Measurements from ENCODE around the gene ABHD2. TPM values are rescaled to one million over a fixed set of nuclear protein-coding genes. Genes with fewer than 3 reads are reported as not detected.

The ABHD2 gene
- total RNA-seq, 2 experiments from 2014 or later, result 36.0 to 39.2 TPM

DNA sequence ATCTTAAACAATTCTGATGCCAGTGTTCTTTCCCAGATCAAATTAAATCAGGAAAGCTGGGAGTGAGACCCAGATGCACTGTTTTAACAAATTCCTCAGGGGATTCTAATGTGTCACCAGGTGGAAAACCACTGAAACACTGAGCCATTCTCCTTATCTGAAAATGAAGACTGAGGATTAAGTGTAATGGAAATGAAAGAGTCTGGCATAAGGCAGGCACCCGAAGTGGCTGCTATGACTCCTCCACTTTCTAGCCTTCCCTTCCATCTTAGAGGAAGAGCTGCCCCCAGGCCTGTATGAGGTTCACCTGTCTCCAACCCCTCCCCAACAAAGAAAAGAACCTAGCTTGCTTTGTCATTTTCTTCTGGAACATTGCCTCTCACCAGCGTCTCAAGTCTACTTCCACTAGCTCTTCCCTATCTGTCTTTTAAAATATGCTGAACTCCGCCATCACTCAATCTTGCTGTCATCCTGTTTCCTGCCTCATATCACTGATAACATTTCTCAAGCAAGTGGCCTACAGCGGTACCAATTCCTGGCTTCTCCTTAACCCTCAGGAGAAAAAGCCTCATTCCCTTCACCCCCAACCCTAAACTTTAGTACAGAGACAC is 13.7 kb upstream of the ABHD2 start:
- Histone ChIP-seq H3K36me3 (ENCODE audit: insufficient read depth, low read length) (no peaks in the 10 kb centered on the region), H3K27ac (ENCODE audit: low read depth in 1 of 2, low read length in 2 of 2) (no peak overlapping the region), H3K4me1 (ENCODE audit: insufficient read depth, low read length) (no peaks in the 10 kb centered on the region), H3K4me3 (ENCODE audit: low read length) (no peak overlapping the region), H3K9me3 (ENCODE audit: control insufficient read depth in 1 of 2, insufficient read depth in 1 of 2, low read length in 2 of 2) (no peaks in the 10 kb centered on the region), H3K27me3 (ENCODE audit: control insufficient read depth in 1 of 2, insufficient read depth in 2 of 2, low read length in 2 of 2) (no peaks in the 10 kb centered on the region)
- Mint-ChIP-seq H3K9me3 (no peaks in the 10 kb centered on the region), H3K4me1 (ENCODE audit: low read depth) (no peaks in the 10 kb centered on the region), H3K36me3 (ENCODE audit: low read depth) (no peaks in the 10 kb centered on the region), H3K27me3 (no peaks in the 10 kb centered on the region), H3K27ac (no peak overlapping the region), H3K4me3 (no peak overlapping the region)
- intact Hi-C loops (cut with DNase I, micrococcal nuclease), result no loop called here
- POLR2A ChIA-PET, result no interaction called here
- no peak for ATAC-seq (ENCODE audit: poor library complexity)
- no peak for DNase-seq
- CTCF ChIA-PET, result interaction anchor here (0.7 kb wide), 1 partner anchor 17 kb away, joined by 3 read pairs; no protein-coding TSS in a partner anchor
- TF ChIP-seq, protein P1, sequence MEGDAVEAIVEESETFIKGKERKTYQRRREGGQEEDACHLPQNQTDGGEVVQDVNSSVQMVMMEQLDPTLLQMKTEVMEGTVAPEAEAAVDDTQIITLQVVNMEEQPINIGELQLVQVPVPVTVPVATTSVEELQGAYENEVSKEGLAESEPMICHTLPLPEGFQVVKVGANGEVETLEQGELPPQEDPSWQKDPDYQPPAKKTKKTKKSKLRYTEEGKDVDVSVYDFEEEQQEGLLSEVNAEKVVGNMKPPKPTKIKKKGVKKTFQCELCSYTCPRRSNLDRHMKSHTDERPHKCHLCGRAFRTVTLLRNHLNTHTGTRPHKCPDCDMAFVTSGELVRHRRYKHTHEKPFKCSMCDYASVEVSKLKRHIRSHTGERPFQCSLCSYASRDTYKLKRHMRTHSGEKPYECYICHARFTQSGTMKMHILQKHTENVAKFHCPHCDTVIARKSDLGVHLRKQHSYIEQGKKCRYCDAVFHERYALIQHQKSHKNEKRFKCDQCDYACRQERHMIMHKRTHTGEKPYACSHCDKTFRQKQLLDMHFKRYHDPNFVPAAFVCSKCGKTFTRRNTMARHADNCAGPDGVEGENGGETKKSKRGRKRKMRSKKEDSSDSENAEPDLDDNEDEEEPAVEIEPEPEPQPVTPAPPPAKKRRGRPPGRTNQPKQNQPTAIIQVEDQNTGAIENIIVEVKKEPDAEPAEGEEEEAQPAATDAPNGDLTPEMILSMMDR (IDR thresholded peaks at IDR 0.05), result no peak

DNA sequence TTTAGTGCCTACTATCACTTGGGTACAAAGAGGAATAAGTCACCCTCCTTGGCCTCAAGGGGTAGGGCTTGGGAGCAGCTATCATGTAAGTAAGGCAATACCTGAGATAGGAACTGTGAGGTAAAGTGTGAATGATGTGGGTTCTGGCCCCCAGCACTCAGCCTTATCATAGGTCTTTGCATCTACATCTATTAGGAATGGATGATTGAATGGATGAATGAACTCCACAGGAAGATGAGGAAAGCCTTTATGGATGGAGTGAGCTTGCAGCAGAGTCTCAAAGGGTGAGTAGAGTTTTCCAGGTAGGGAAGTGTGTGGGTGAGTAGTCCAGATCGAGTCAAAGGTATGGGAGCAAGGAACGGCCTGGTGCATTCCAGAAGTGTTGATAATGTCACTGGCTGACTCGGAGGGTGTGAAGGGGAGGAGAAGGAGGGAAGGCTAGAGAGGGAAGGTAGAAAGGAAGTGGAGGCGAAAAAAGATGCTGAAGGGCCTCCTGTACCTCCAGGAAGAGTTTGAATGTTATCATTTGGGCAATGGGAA is 13.1 kb upstream of the ABHD2 start:
- Mint-ChIP-seq H3K36me3 (ENCODE audit: low read depth) (no peaks in the 10 kb centered on the region), H3K4me1 (ENCODE audit: low read depth) (no peaks in the 10 kb centered on the region), H3K27me3 (no peaks in the 10 kb centered on the region), H3K27ac (no peak overlapping the region), H3K4me3 (no peak overlapping the region), H3K9me3 (no peaks in the 10 kb centered on the region)
- ATAC-seq (ENCODE audit: poor library complexity) (no peak), DNase-seq (no peak)
- TF ChIP-seq, protein P1 (IDR thresholded peaks at IDR 0.05), result no peak
- ChIA-PET POLR2A (no interaction called here), CTCF (no interaction called here)
- H3K4me1 ChIP-seq (ENCODE audit: insufficient read depth, low read length), result no peaks in the 10 kb centered on the region
- intact Hi-C loops (cut with DNase I, micrococcal nuclease), result no loop called here
- H3K36me3 ChIP-seq (ENCODE audit: insufficient read depth, low read length), result no peaks in the 10 kb centered on the region
- no peak overlapping the region for H3K4me3 ChIP-seq (ENCODE audit: low read length)
- H3K27me3 ChIP-seq (ENCODE audit: control insufficient read depth in 1 of 2, insufficient read depth in 2 of 2, low read length in 2 of 2), result no peaks in the 10 kb centered on the region
- H3K9me3 ChIP-seq (ENCODE audit: control insufficient read depth in 1 of 2, insufficient read depth in 1 of 2, low read length in 2 of 2), result no peaks in the 10 kb centered on the region
- H3K27ac ChIP-seq (ENCODE audit: low read depth in 1 of 2, low read length in 2 of 2), result no peak overlapping the region

DNA sequence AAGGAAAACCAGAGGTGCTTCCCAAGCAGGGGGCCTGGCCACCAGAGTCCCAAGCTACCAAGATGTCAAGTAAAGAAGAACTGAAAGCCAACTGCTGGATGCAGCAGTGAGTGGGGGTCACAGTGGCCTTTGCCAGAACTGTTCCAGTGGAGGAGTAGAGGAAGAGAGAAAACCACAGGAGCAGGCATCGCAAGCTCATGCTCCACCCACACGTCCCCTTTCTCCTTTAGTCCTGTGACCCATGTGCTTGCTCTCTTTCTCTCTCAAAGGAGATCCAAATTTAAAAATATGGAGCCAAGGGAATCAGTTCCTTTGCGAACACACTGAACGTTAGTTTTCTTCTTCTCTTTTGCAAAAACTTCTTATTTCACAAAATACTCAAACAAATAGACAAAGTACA is 12.4 kb upstream of the ABHD2 start:
- DNase-seq (no peak), ATAC-seq (ENCODE audit: poor library complexity) (no peak)
- intact Hi-C loops (cut with DNase I, micrococcal nuclease), result no loop called here
- Mint-ChIP-seq H3K36me3 (ENCODE audit: low read depth) (no peaks in the 10 kb centered on the region), H3K27me3 (no peaks in the 10 kb centered on the region), H3K27ac (no peak overlapping the region), H3K4me1 (ENCODE audit: low read depth) (no peaks in the 10 kb centered on the region), H3K9me3 (no peaks in the 10 kb centered on the region), H3K4me3 (no peak overlapping the region)
- CTCF ChIA-PET, result no interaction called here
- Histone ChIP-seq H3K27me3 (ENCODE audit: control insufficient read depth in 1 of 2, insufficient read depth in 2 of 2, low read length in 2 of 2) (no peaks in the 10 kb centered on the region), H3K4me3 (ENCODE audit: low read length) (no peak overlapping the region), H3K27ac (ENCODE audit: low read depth in 1 of 2, low read length in 2 of 2) (no peak overlapping the region), H3K36me3 (ENCODE audit: insufficient read depth, low read length) (no peaks in the 10 kb centered on the region), H3K9me3 (ENCODE audit: control insufficient read depth in 1 of 2, insufficient read depth in 1 of 2, low read length in 2 of 2) (no peaks in the 10 kb centered on the region), H3K4me1 (ENCODE audit: insufficient read depth, low read length) (no peaks in the 10 kb centered on the region)
- POLR2A ChIA-PET, result interaction anchor here (1.1 kb wide), 1 partner anchor 13 kb away, joined by 3 read pairs; no protein-coding TSS in a partner anchor
- TF ChIP-seq, protein P1 (IDR thresholded peaks at IDR 0.05), result no peak

Data from CD4-positive, alpha-beta T cell (primary cell).